SK-N-MC (cell line): ENCODE measurements around the gene MSANTD3.
A peak's percentile ranks its signal among the peaks of the same experiment; 100 is the strongest.

Experiments
- DNase-seq: peaks from one replicate; pipeline ENCODE4 v3.0.0-alpha.2; 2011; ENCODE audit warnings: low read depth, low spot score
- H3K27ac ChIP-seq: fragments of 200-600 bp; sonication (generic); 2 replicates; pipeline ENCODE4 v1.5.1; 2016; ENCODE audit warnings: mixed run types
- H3K36me3 ChIP-seq: fragments of 200-600 bp; sonication (generic); 2 replicates; pipeline ENCODE4 v1.6.1; 2017; ENCODE audit warnings: antibody characterized with exemption, low read length, mixed read lengths; ENCODE audit not compliant: insufficient read depth
- H3K4me3 ChIP-seq: fragments of 200-600 bp; sonication (generic); 2 replicates; pipeline ENCODE4 v1.5.1; 2016
- H3K9ac ChIP-seq: fragments of 200-600 bp; sonication (generic); 2 replicates; pipeline ENCODE4 v1.8.0; 2017; ENCODE audit warnings: mixed run types, mixed read lengths; ENCODE audit not compliant: insufficient read length
- H3K9me3 ChIP-seq: fragments of 200-600 bp; sonication (generic); 2 replicates; pipeline ENCODE4 v1.6.1; 2017; ENCODE audit warnings: low read depth, mild to moderate bottlenecking, antibody characterized with exemption, low read length, moderate library complexity, mixed read lengths
- EZH2 ChIP-seq: fragments of 200-600 bp; sonication (generic); IDR thresholded peaks from one replicate; pipeline ENCODE4 v1.6.1; 2017; ENCODE audit warnings: antibody characterized with exemption
- FOXP2 ChIP-seq: optimal IDR thresholded peaks from 2 replicates; pipeline ENCODE3; 2011; ENCODE audit warnings: mild to moderate bottlenecking, moderate library complexity; ENCODE audit not compliant: insufficient read depth; ENCODE audit errors: extremely low read length, control extremely low read depth
- POLR2AphosphoS5 ChIP-seq: IDR thresholded peaks from 2 replicates; pipeline ENCODE4 v1.6.1; 2012; ENCODE audit warnings: mild to moderate bottlenecking, low read depth, low read length, borderline replicate concordance

MSANTD3 gene

GRCh38 chr9:100498592-100498991 is 71.6 kb downstream of the MSANTD3 start:
- Histone ChIP-seq H3K9me3 (no peaks in the 10 kb centered on the region), H3K4me3 (no peak overlapping the region), H3K9ac (no peak overlapping the region), H3K27ac (peak overlapping the region; percentile 38; the same call in 1 of the 2 replicates), H3K36me3 (peaks cover 32% of the 10 kb centered on the region)
- no peak for TF ChIP-seq FOXP2
- TF ChIP-seq POLR2AphosphoS5: no peak
- TF ChIP-seq EZH2: no peak
- DNase-seq: no peak

- no peak overlapping the region for H3K9ac ChIP-seq
- TF ChIP-seq FOXP2: no peak
- H3K27ac ChIP-seq: no peak overlapping the region
- no peak for DNase-seq
- H3K4me3 ChIP-seq: no peak overlapping the region
- H3K36me3 ChIP-seq: peaks cover 39% of the 10 kb centered on the region
- no peaks in the 10 kb centered on the region for H3K9me3 ChIP-seq
These were observed 72.5 kb downstream of the MSANTD3 start for GRCh38 chr9:100499460-100499859.

GRCh38 chr9:100499866-100500265 is 72.9 kb downstream of the MSANTD3 start:
- Histone ChIP-seq H3K36me3 (peaks cover 41% of the 10 kb centered on the region), H3K9ac (no peak overlapping the region), H3K4me3 (no peak overlapping the region), H3K9me3 (no peaks in the 10 kb centered on the region), H3K27ac (no peak overlapping the region)
- no peak for DNase-seq
- no peak for TF ChIP-seq FOXP2
- TF ChIP-seq POLR2AphosphoS5: no peak
